Renal cortical epithelial cell (primary cell): ENCODE results near the gene FDPS. TPM values are rescaled to one million over a fixed set of nuclear protein-coding genes. Genes with fewer than 3 reads are reported as not detected.

Source experiments
- DNase-seq: peaks from one replicate; pipeline ENCODE4 v3.0.0-alpha.2; 2011; ENCODE audit warnings: low read depth
- total RNA-seq: library from RNA; depleted of rRNA; stranded (reverse); fragments of >200 nt; gene quantifications from 2 replicates; pipeline ENCODE4 v1.2.3, GENCODE V29; 2014

Gene FDPS
- total RNA-seq: 89.4 and 499 TPM in 2 replicates

- peak; percentile 98 for DNase-seq
These were observed at the start of gene FDPS for GRCh38 chr1:155308493-155309422. FDPS (plus strand) TSS chr1:155308866; CDS start chr1:155309790, 924 bp downstream.

GRCh38 chr1:155260276-155260675, 48.4 kb upstream of the FDPS start:
- no peak for DNase-seq

- DNase-seq: no peak
These were observed 47.2 kb upstream of the FDPS start for GRCh38 chr1:155261493-155261851.

GRCh38 chr1:155261852-155262673, 46.6 kb upstream of the FDPS start, which contains the start of gene SCAMP3:
SCAMP3 (minus strand) TSS chr1:155262360; CDS start chr1:155262151, 209 bp downstream.
- DNase-seq: peak; percentile 98

- no peak for DNase-seq
These were observed 45.6 kb upstream of the FDPS start for GRCh38 chr1:155263067-155263466.

GRCh38 chr1:155266553-155266952, 42.1 kb upstream of the FDPS start:
- DNase-seq: no peak

- DNase-seq: no peak
These were observed 41.3 kb upstream of the FDPS start for GRCh38 chr1:155267373-155267772.

GRCh38 chr1:155268630-155269029, 40.0 kb upstream of the FDPS start:
- DNase-seq: no peak

GRCh38 chr1:155269381-155269780, 39.3 kb upstream of the FDPS start:
- DNase-seq: no peak

- DNase-seq: peak; percentile 61
These were observed 36.0 kb upstream of the FDPS start for GRCh38 chr1:155272466-155273342.

- DNase-seq: peak; percentile 83
These were observed 35.1 kb upstream of the FDPS start, which contains the start of gene CLK2 for GRCh38 chr1:155273343-155274245. CLK2 (minus strand) TSS chr1:155273504; CDS start chr1:155270977, 2,527 bp downstream.

GRCh38 chr1:155277070-155277901, 31.4 kb upstream of the FDPS start, which contains the start of gene HCN3:
HCN3 (plus strand) TSS chr1:155277463; CDS start chr1:155277591, 128 bp downstream.
- DNase-seq: peak; percentile 88

- peak; percentile 27 for DNase-seq
These were observed 30.6 kb upstream of the FDPS start for GRCh38 chr1:155277902-155278688.

GRCh38 chr1:155278689-155279160, 29.9 kb upstream of the FDPS start:
- no peak for DNase-seq

GRCh38 chr1:155279268-155279667, 29.4 kb upstream of the FDPS start:
- no peak for DNase-seq

- no peak for DNase-seq
These were observed 26.1 kb upstream of the FDPS start for GRCh38 chr1:155282488-155283091.

GRCh38 chr1:155284476-155284875, 24.2 kb upstream of the FDPS start:
- DNase-seq: no peak

GRCh38 chr1:155285063-155285462, 23.6 kb upstream of the FDPS start:
- DNase-seq: no peak
